ENCODE results near the gene EFHC1.

- TF ChIP-seq CTCF (IDR thresholded peaks at IDR 0.05; ENCODE audit: poor library complexity, severe bottlenecking): no peak
- TF ChIP-seq POLR2AphosphoS5 (IDR thresholded peaks at IDR 0.05): no peak
- TF ChIP-seq REST (IDR thresholded peaks at IDR 0.05; ENCODE audit: borderline replicate concordance): no peak
- no peak for TF ChIP-seq EZH2 (IDR thresholded peaks at IDR 0.05; ENCODE audit: borderline replicate concordance, insufficient read depth, low read length, poor library complexity, severe bottlenecking)
- no peak for TF ChIP-seq SMC3 (conservative IDR thresholded peaks at IDR 0.05; ENCODE audit: poor library complexity)
Measured at GRCh38 chr6:52538252-52538900, 118.2 kb downstream of the EFHC1 start.

Data from neural cell (in vitro differentiated cells).